ENCODE measurements around the gene MAZ. TPM values are rescaled to one million over a fixed set of nuclear protein-coding genes. Genes with fewer than 3 reads are reported as not detected.
"Not testable (repeated sequence)": the region's sequence is repeated elsewhere in the genome, so short reads cannot be mapped to it uniquely, and the experiment has no call there.

MAZ gene
- total RNA-seq, 2 donors from 2014 or later = 266 to 329 TPM

DNA sequence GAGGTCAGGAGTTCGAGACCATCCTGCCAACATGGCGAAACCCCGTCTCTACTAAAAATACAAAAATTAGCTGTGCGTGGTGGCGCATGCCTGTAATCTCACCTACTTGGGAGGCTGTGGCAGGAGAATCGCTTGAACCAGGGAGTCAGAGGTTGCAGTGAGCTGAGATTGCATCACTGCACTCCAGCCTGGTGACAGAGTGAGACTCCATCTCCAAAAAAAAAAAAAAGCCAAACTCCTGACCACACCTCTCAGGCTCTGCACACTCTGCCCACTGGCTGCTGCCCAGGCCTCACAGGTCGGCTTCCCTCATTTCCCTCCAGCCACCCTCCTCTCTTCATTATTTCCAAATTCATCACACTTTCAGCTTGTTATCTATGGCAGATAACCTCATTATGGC, 34.0 kb upstream of the MAZ start:
- not testable (repeated sequence) for ATAC-seq (replicated peaks in 1 of 2); H3K9me3 Mint-ChIP-seq; H3K36me3 Mint-ChIP-seq (ENCODE audit: insufficient read depth in 2 of 2); H3K27me3 Mint-ChIP-seq (ENCODE audit: low read depth); H3K4me1 Mint-ChIP-seq (ENCODE audit: low read depth); DNase-seq; H3K4me3 Mint-ChIP-seq; H3K27ac Mint-ChIP-seq

DNA sequence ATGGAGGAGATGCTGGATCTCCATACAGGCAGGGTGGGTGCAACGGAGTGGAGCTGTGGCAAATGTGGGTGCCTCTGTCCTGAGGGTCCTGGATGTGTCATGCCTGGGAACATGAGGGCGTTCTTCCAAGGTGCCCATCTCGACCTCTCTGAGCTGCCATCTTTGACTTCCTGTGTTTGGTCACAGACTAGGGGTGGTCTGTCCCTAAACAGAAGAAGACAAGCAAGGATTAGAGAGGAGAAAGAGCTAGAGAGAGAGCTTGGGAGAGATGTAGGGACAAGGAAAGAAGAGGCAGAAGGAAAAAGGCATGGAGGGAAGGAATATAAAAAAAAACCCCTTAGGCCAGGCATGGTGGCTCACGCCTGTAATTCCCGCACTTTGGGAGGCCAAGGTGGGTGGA, 31.6 kb upstream of the MAZ start:
- no peak overlapping the region for H3K27ac Mint-ChIP-seq
- peaks cover 10% of the 10 kb centered on the region for H3K4me1 Mint-ChIP-seq (ENCODE audit: low read depth)
- H3K36me3 Mint-ChIP-seq (ENCODE audit: insufficient read depth in 2 of 2) = no peaks in the 10 kb centered on the region
- no peaks in the 10 kb centered on the region for H3K27me3 Mint-ChIP-seq (ENCODE audit: low read depth)
- DNase-seq = no peak
- no peak for ATAC-seq (replicated peaks in 1 of 2)
- no peaks in the 10 kb centered on the region for H3K9me3 Mint-ChIP-seq
- H3K4me3 Mint-ChIP-seq = no peak overlapping the region

DNA sequence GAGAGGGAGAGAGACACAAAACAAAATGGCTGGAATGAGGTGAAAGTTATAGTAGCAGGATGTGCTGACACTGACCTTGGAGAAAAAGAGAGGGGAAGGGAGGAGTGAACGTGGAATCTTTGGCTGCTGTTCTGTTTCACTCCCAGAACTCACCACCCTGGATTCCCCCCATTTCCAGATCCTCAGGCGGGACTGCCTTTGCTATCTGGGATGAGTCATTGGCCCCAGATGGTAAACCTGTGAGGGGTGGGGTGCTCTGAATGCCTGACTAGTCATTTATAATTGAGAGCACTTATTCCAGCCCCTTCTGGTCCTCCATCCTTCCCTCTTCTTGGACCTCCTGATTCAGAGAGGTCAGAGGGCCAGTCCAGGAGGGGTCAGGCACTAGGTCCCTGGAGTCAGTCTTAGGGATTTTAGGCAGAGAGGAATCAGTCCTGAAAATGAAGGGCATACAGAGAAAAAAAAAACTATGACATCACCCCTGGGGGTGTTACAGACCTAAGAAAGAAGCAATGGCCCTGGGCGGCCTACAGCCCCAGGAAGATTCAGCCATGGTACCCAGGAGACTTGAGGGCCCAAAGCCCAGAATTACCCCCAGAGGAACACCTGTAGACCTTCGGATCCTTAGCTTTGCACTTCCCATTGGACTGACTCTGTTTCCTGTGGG, 30.5 kb upstream of the MAZ start:
- DNase-seq (no peak), ATAC-seq (replicated peaks in 1 of 2) (no peak)
- Mint-ChIP-seq H3K36me3 (ENCODE audit: insufficient read depth in 2 of 2) (no peaks in the 10 kb centered on the region), H3K27ac (no peak overlapping the region), H3K27me3 (ENCODE audit: low read depth) (no peaks in the 10 kb centered on the region), H3K4me3 (no peak overlapping the region), H3K9me3 (no peaks in the 10 kb centered on the region), H3K4me1 (ENCODE audit: low read depth) (peaks cover 4% of the 10 kb centered on the region)

DNA sequence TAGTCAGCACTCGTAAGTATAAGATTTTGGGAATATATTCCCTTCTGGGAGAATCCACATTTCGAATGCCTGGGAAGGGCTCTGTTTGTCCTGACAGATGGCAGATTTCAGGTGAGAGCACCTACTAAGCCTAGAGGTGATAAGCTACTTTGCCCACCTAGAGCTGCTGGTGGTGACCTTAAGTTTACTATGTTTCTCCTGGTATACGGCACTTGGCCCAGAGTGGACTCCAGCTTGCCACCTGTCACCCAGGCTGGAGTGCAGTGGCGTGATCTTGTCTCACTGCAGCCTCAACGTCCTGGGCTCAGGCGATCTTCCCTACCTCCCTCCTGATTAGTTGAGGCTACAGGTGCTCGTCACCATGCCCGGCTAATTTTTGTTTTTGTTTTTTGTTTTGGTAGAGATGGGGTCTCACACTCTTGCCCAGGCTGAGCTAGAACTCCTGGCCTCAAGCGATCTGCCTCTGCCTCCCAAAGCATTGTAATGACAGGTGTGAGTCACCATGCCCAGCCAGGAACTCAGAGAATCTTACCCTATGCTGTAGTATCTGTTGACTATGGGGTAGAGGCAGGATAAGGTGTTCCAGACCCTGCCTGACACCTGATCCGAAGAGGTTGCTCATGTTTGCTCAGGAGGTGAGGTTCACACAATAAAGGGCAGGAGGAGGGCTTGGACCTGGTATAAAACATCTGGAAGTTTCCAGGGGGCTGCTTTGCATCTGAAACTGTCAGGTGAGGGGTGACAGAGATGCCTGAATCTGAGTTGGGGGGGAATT, 28.6 kb upstream of the MAZ start, which contains the start of gene ZG16:
ZG16 (plus strand) TSS at position 681 of the 775 bp plus-strand sequence. CDS start 1,011 bp downstream, outside the sequence.
- H3K36me3 Mint-ChIP-seq (ENCODE audit: insufficient read depth in 2 of 2) = no peaks in the 10 kb centered on the region
- ATAC-seq (replicated peaks in 1 of 2) (no peak), DNase-seq (no peak)
- peaks cover 4% of the 10 kb centered on the region for H3K4me1 Mint-ChIP-seq (ENCODE audit: low read depth)
- H3K9me3 Mint-ChIP-seq = no peaks in the 10 kb centered on the region
- no peak within 1 kb of the TSS for H3K27ac Mint-ChIP-seq
- no peak within 1 kb of the TSS for H3K4me3 Mint-ChIP-seq
- no peaks in the 10 kb centered on the region for H3K27me3 Mint-ChIP-seq (ENCODE audit: low read depth)

DNA sequence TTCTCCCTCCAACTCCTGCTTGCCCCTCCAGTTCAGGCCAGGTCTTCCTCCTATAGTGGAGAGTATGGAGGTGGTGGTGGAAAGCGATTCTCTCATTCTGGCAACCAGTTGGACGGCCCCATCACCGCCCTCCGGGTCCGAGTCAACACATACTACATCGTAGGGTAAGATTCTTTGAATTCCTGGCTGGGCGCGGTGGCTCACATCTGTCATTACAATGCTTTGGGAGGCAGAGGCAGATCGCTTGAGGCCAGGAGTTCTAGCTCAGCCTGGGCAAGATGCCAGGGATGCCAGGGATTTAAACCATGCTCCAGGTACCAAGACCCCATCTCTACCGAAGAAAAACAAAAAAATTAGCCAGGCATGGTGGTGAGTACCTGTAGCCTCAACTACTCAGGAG, 26.9 kb upstream of the MAZ start:
- no peak for ATAC-seq (replicated peaks in 1 of 2)
- Mint-ChIP-seq H3K4me3 (no peak overlapping the region), H3K27me3 (ENCODE audit: low read depth) (no peaks in the 10 kb centered on the region), H3K27ac (no peak overlapping the region), H3K36me3 (ENCODE audit: insufficient read depth in 2 of 2) (no peaks in the 10 kb centered on the region), H3K4me1 (ENCODE audit: low read depth) (peaks cover 14% of the 10 kb centered on the region), H3K9me3 (no peaks in the 10 kb centered on the region)
- DNase-seq = no peak

DNA sequence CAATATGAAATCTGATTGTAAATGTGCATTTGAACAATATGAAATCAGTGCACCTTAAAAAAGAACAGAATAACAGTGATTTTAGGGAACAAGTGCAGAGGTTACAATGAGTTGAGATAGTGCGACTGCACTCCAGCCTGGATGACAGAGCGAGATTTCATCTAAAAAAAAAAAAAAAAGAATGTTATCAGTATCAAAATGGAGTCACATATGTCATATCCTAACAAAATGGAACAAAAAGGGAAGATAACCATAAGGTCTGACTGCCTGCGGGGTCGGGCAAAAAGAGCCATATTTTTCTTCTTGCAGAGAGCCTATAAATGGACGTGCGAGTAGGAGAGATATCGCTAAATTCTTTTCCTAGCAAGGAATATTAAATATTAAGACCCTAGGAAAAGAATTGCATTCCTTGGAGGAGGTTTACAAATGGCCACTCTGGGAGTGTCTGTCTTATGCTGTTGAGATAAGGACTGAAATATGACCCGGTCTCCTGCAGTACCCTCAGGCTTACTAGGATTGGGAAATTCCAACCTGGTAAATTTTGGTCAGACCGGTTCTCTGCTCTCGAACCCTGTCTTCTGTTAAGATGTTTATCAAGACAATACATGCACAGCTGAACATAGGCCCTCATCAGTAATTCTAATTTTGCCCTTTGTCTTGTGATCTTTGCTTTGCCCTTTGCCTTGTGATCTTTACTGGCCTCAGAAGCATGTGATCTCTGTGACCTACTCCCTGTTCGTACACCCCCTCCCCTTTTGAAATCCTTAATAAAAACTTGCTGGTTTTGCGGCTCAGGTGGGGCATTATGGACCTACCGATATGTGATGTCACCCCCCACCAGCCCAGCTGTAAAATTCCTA, 23.0 kb upstream of the MAZ start:
- H3K4me1 Mint-ChIP-seq (ENCODE audit: low read depth) = peaks cover 23% of the 10 kb centered on the region
- not testable (repeated sequence) for ATAC-seq (replicated peaks in 1 of 2); H3K36me3 Mint-ChIP-seq (ENCODE audit: insufficient read depth in 2 of 2); H3K27me3 Mint-ChIP-seq (ENCODE audit: low read depth); H3K9me3 Mint-ChIP-seq; H3K4me3 Mint-ChIP-seq; H3K27ac Mint-ChIP-seq; DNase-seq

DNA sequence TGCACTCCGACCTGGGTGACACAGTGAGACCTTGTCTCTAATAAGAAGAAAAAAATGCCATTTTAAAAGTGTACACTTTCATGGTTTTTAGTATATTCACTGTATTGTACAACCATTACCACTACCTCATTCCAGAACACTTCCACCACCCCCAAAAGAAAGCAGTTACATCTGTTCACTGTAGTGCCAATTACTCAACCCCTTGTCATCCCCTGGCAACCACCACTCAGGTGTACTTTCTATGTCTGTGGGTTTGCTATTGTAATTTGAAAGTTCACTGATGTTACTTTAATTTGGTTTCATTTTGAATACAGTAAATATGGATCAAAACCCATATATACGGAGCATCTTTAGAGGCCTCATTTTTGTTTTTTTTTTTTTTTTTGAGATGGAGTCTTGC, 22.2 kb upstream of the MAZ start:
- Mint-ChIP-seq H3K4me1 (ENCODE audit: low read depth) (peaks cover 23% of the 10 kb centered on the region), H3K9me3 (no peaks in the 10 kb centered on the region), H3K4me3 (peak overlapping the region; percentile 45 to 67), H3K27ac (no peak overlapping the region), H3K27me3 (ENCODE audit: low read depth) (no peaks in the 10 kb centered on the region), H3K36me3 (ENCODE audit: insufficient read depth in 2 of 2) (no peaks in the 10 kb centered on the region)
- DNase-seq (peak; percentile 43 to 66), ATAC-seq (replicated peaks in 1 of 2) (peak; percentile 91 to 96)

DNA sequence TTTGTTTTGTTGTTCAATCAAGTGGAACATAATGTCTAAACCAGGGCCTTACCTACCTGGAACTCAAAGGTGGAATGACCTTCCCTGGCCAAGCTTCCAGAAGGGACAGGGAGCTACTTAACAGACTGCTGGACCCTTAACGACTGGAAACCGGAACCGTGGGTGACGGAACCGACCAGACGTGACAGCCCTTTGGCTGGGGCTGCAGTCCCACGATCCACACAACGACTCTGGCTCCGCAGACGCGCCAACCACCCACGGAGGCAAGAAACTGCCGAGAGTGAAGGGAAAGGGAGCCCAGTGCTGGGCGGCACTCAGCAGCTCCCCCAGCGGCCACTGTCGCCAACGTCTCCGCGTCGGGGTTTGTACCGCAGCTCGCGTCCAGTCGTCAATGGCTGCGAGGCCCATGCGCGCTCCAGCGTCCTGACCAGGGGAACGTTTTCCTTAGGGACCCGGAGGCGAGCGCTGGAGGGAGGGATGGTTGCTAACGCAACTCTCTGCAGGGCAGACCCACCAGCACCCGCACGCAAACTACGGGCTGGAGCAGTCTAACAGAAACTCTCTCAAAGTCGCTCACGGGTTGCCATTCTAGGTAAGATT, 21.3 kb upstream of the MAZ start:
- Mint-ChIP-seq H3K4me3 (peak overlapping the region; percentile 67 to 77), H3K4me1 (ENCODE audit: low read depth) (peaks cover 27% of the 10 kb centered on the region), H3K27ac (no peak overlapping the region), H3K27me3 (ENCODE audit: low read depth) (no peaks in the 10 kb centered on the region), H3K36me3 (ENCODE audit: insufficient read depth in 2 of 2) (no peaks in the 10 kb centered on the region), H3K9me3 (no peaks in the 10 kb centered on the region)
- ATAC-seq (replicated peaks in 1 of 2) = peak; percentile 68 to 81
- DNase-seq = peak; percentile 79 to 82

DNA sequence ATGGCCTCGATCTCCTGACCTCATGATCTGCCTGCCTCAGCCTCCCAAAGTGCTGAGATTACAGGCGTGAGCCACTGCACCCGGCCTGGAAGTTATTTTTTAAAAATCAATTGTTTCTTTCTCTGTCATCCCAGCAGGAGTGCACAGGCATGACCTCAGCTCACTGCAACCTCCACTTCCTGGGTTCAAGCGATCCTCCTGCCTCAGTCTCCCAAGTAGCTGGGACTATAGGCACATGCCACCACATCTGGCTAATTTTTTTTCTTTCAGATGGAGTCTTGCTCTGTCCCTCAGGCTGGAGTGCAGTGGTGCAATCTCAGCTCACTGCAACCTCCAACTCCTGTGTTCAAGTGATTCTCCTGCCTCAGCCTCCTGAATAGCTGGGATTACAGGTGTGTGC, 19.2 kb upstream of the MAZ start:
- not testable (repeated sequence) for H3K9me3 Mint-ChIP-seq

DNA sequence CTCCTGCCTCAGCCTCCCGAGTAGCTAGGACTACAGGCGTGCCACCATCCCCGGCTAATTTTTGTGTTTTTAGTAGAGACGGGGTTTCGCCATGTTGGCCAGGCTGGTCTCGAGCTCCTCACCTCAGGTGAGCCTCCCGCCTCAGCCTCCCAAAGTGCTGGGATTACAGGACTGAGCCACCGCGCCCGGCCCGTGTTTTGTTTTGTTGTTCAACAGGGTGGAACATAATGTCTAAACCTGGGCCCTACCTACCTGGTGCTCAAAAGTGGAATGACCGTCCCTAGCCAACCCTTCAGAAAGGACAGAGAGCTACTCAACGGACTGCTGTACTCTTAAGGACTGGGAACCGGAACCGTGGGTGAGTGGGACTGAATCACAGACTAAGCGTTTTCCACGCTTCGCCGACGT, 16.6 kb upstream of the MAZ start:
- Mint-ChIP-seq H3K27me3 (ENCODE audit: low read depth) (no peaks in the 10 kb centered on the region), H3K4me1 (ENCODE audit: low read depth) (peaks cover 41% of the 10 kb centered on the region), H3K4me3 (peak overlapping the region; percentile 94), H3K9me3 (no peaks in the 10 kb centered on the region), H3K27ac (peak overlapping the region; percentile 92), H3K36me3 (ENCODE audit: insufficient read depth in 2 of 2) (peaks cover 11 to 18% of the 10 kb centered on the region in 2 donors)
- DNase-seq (peak in 1 of 2 donors; percentile 16), ATAC-seq (replicated peaks in 1 of 2) (no peak)

More for the DNA sequence above, 19.2 kb upstream of the MAZ start:
- not testable (repeated sequence) for H3K27me3 Mint-ChIP-seq (ENCODE audit: low read depth); H3K4me3 Mint-ChIP-seq; DNase-seq; ATAC-seq (replicated peaks in 1 of 2); H3K36me3 Mint-ChIP-seq (ENCODE audit: insufficient read depth in 2 of 2); H3K27ac Mint-ChIP-seq
- H3K4me1 Mint-ChIP-seq (ENCODE audit: low read depth) = peaks cover 35% of the 10 kb centered on the region

DNA sequence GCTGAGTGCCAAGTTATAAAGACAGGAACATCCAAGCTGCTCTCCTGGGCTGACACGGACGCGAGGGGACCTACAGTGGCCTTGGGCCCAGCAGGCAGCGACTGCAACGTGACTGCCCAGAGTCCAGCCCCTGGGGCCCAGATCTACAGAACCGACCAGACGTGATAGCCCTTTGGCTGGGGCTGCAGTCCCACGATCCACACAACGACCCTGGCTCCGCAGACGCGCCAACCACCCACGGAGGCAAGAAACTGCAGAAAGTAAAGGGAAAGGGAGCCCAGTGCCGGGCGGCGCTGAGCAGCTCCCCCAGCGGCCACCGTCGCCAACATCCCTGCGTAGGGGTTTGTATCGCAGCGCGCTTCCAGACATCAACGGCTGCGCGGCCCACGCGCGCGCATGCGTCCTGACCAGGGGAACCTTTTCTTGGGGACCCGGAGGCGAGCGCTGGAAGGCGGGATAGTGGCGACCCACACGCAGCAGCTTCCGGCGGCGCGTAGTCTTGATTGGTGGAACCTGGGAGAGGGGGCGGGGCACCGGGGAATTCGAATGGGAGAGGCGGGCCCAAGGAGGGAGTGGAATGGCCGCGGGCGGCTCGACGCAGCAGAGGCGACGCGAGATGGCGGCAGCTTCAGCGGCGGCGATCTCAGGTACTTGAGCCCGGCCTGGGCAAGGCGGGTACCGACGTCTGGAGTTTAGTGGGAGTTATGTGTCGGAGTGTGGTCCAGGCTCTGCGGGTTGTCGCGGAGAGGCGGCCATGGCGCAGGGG, 16.0 kb upstream of the MAZ start, which contains the start of gene KIF22:
KIF22 (plus strand) TSS at position 569 of the 766 bp plus-strand sequence; CDS start at position 578, 9 bp downstream.
- Mint-ChIP-seq H3K27me3 (ENCODE audit: low read depth) (no peaks in the 10 kb centered on the region), H3K4me1 (ENCODE audit: low read depth) (peaks cover 35% of the 10 kb centered on the region), H3K4me3 (peak within 1 kb of the TSS; percentile 94), H3K27ac (peak within 1 kb of the TSS; percentile 92), H3K36me3 (ENCODE audit: insufficient read depth in 2 of 2) (peaks cover 11 to 18% of the 10 kb centered on the region in 2 donors), H3K9me3 (no peaks in the 10 kb centered on the region)
- DNase-seq (peak; percentile 100), ATAC-seq (replicated peaks in 1 of 2) (peak; percentile 95 to 96)

Data from activated T-cell treated with anti-CD3 and anti-CD28 coated beads, Interleukin-2, amount 50 U/mL, for 72 hours (primary cell).